Activated CD4-positive, alpha-beta T cell treated with anti-CD3 and anti-CD28 coated beads, Interleukin-2, amount 50 U/mL, for 24 hours (primary cell): ENCODE measurements around the gene LRRC37A3.
"Not testable (repeated sequence)": the region's sequence is repeated elsewhere in the genome, so short reads cannot be mapped to it uniquely, and the experiment has no call there.

Experiments
- DNase-seq, 2 donors: peaks; one replicate each; pipeline ENCODE4 v3.0.0-alpha.2; 2020; ENCODE audit warnings: low read depth in 1 of 2, low spot score in 1 of 2

Gene LRRC37A3

DNA sequence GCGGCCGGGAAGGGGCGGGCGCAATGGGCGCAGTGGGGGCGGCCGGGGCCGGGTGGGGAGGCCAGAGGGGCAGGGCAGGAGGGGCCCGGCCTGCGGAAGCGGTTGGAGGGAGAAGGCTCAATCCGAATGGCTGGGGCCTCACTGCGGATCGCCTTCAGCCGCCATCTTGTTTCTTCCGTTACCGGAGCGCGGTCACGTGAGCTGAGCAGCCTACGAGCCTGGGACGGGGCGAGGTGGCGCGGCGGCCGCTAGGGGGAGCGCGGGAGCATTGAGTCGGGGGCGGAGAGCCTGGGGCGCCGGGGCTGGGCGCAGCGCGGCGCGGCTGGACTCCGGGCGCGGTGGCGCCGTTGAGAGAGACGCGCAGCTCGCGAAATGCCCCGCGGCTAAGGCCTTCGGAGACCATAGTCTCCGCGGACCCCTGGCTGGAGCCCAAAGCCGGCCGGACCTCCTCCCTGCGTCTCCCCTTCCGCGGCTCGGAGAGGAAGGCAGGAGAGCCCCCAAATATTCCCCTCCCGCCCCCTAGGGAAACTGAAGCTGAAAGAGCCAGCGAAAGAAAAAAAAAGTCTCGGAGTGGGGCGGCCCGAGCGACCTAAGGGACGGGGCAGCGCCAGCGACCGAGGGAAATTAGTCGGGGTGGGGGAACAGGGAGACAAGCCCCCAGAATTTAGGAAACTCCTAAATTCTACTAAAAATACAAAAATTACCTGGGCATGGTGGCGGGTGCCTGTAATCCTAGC lies at the start of gene LRRC37A3:
Gene LRRC37A3 (minus strand): TSS at position 190 of the 737 bp plus-strand sequence. CDS start 22,221 bp downstream, outside the sequence.
- DNase-seq = peak; percentile 98 to 100

- DNase-seq = peak; percentile 64
These were observed 46.6 kb upstream of the LRRC37A3 start for GRCh38 chr17:64965873-64966287.

DNA sequence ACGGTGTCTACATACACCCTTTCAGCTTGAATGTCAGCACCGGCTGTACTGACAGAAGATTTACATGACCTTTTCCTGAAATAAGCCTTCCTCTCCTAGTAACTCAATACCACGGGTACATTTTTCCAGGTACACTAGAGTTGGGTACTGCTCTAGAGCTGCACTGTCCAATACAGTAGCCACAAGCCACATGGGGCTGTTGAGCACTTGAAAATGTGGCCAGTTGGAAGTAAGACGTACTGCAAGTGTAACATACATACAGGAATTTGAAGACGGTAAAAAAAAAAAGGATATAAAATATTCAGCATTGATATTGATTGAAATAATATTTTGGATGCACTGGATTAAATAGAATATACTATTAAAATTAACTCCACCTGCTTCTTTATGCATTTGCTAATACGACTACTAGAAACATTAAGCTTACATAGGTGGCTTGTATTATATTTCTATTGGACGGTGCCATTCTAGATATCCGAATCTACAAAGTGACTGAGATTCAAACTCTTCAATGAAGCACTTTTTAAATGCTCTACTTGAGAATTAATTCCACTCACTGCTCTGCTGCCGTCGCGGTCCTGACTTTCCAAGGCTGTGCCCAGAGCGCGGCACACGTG lies 46.1 kb upstream of the LRRC37A3 start:
- DNase-seq = not testable (repeated sequence)

DNA sequence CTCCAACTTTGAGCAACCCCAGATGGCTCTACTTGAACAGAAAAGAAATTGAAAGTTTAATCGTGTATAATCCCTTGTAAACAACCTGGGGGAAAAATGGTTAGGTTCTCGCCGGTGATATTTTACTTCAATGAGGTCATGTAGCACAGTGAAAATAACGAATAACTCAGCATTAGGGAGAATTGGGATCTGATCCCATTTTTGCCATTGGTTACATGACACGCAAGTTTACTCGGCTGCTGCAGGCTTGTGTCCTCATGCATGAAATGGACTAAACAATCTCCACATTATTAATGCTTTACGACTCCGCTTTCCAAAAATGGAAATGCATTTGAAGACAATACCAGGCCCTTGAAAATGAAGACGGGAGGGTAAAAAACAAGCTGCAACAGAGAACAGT lies 45.5 kb upstream of the LRRC37A3 start:
- DNase-seq = no peak

DNA sequence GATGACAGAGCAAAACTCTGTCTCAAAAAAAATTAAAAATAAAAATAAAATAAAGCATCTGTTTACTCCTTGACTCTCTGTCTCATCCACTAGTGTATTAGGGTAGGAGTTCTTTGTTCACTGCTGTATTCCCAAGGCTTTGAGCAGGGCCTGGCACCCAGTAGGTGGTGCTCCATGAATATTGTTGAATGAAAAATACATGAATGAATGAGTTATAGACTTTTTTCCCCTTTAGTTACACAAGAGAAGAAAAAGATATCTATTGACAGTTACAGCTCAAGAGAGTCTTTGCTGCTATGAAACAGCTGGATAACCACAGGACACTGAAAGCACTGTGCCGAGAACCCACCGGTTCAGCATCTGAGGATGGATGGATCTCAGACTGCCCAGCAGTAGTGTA lies 44.5 kb upstream of the LRRC37A3 start:
- not testable (repeated sequence) for DNase-seq

DNA sequence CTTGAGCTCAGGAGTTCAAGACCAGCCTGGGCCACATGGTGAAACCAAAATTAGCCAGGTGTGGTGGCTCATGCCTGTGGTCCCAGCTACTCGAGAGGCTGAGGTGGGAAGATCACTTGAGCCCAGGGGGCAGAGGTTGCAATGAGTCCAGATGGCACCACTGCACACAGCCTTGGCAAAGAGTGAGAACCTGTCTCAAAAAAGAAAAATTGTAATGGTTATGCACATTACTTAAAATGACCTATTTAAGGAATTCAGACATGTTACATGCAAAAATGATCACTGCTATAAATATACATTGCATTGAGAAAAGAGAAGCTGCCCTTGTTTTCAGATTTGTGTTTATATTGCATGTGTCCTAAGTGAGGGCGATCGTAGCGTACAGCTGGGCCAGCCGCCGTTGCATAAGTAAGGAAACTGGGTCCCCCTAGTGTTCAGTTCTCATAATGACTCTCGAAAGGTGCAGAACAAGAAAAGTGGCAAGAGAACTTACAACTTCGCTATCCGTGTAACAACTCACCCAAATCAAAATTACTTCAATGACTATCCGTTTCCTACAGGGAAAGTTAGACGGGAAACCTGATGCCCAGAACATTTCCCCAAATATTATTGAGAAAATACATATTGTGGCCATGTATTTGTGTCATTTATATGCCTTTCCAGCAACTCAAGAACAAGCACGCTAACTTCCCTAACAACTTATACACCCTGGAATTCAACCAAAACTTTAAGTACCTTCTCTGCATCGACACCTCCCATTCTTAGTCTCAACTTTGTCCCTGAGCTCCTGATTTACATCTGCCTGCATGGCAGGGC lies 42.5 kb upstream of the LRRC37A3 start:
- DNase-seq = peak in 1 of 2 donors; percentile 72

GRCh38 chr17:64951877-64952276 lies 32.6 kb upstream of the LRRC37A3 start:
- DNase-seq = no peak

GRCh38 chr17:64950871-64951270 lies 31.6 kb upstream of the LRRC37A3 start:
- no peak for DNase-seq

- DNase-seq = no peak
These were observed 27.9 kb upstream of the LRRC37A3 start for GRCh38 chr17:64947152-64947551.

DNA sequence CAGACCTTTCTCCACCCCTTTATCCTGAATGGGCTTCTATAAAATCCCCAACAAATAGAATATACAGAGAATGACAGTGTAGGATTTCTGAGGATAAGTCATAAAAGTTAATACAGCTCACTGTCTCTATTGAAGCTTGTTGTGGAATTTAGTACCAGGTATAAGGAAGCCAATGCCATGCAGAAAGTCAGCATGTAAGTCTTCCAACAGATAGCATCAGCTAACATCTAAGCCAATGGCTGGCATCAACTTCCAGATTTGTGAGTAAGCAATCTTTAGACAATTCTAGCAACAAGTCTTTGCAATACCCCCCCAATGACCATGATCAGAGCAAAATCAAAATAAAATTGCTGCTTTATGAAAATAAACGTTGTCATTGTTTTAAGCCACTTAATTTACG lies 22.5 kb upstream of the LRRC37A3 start:
- no peak for DNase-seq

- no peak for DNase-seq
These were observed 21.8 kb upstream of the LRRC37A3 start for GRCh38 chr17:64941045-64941444.

GRCh38 chr17:64940055-64940454 lies 20.8 kb upstream of the LRRC37A3 start:
- no peak for DNase-seq

DNA sequence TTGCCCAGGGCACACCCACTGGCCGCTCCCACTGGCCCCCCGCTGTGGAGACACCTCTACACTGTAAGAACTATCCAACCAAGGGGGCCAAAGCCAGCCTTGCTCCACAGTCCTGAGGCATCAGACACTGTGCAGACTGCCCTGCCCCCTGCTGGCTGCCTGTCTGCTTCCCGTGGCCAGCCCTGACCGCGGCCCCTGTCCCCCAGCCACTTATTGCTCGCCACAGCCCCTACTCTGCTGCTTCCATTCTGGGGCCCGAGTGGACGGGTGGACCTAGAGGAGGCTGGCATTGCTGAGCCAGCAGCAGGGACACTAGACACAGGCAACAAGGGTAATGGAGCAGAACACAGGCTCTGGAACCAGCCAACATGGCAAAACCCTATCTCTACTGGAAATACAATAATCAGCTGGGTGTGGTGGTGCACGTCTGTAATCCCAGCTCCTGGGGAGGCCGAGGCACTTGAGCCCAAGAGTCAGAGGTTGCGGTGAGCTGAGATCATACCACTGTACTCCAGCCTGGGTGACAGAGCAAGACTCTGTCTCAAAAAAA lies 19.7 kb upstream of the LRRC37A3 start:
- DNase-seq = peak; percentile 26 to 32

DNA sequence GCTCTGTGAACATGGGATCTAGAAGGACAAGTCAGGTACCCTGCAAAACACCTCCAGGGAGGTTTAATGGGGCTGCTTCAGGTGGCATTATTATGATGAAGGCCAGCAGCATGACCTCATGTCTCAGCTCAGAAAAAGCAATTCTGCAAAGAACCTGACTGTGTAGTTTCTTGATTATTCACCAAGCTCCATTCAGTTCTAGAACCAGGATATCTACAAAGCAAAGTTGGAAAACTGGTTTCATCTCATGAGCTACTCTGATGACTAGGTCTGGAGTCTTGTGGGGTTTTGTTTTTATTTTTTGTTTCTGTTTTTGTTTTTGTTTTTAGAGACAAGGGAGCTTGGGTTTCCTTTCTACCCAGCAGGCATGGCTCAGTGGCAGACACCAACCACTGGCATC lies 19.0 kb upstream of the LRRC37A3 start:
- DNase-seq = no peak

- DNase-seq = no peak
These were observed 16.8 kb upstream of the LRRC37A3 start for GRCh38 chr17:64936117-64936516.

DNA sequence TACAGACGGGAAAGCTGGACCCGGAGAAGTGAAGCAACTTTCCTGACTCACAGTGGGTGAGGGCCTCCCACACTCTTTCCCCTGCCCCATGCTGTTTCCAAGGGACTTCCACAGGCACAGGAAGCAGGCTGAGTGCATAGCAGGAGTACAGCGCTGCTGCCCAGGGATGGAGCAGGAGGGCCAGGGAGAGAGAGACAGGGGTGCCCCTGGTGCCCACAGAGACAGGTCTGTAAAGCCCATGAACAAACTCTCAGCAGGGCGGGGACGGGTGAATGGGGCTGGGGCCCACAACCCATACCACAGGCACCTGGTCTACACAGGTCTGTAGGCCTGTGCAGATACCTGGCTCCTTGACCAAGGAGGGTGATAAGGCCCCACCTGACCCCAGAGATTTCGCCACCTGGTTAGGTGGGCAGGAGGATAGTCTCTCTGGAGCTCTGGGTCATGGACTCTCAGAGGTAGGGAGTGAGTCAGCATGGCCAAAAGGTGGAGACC lies 15.1 kb upstream of the LRRC37A3 start:
- DNase-seq = not testable (repeated sequence)

DNA sequence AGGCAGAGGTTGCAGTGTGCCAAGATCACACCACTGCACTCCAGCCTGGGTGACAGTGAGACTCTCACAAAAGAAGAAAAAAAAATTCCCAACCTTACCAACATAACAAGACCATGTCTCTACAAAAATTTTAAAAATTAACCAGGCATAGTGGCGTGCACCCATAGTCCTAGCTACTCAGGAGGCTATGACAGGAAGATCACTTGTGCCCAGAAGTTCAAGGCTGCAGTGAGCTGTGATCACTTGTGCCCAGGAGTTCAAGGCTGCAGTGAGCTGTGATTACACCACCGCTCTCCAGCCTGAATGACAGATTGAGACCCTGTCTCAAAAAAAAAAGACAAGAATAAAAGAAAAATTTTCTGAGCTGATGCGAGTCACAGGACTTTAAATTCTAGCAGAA lies 13.6 kb upstream of the LRRC37A3 start:
- not testable (repeated sequence) for DNase-seq

DNA sequence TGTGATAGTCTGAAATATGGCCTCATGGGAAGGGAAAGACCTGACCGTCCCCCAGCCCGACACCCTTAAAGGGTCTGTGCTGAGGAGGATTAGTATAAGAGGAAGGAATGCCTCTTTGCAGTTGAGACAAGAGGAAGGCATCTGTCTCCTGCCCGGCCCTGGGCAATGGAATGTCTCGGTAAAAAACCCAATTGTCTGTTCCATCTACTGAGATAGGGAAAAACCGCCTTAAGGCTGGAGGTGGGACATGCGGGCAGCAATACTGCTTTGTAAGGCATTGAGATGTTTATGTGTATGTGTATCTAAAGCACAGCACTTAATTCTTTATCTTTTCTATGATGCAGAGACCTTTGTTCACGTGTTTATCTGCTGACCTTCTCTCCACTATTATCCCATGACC lies 11.1 kb upstream of the LRRC37A3 start:
- DNase-seq = not testable (repeated sequence)

GRCh38 chr17:64929419-64930209 lies 10.3 kb upstream of the LRRC37A3 start:
- DNase-seq = peak in 1 of 2 donors; percentile 65

- not testable (repeated sequence) for DNase-seq
These were observed 9.4 kb upstream of the LRRC37A3 start for GRCh38 chr17:64928701-64929100.
